ENCODE measurements around the gene MIXL1.
"Not testable (repeated sequence)": the region's sequence is repeated elsewhere in the genome, so short reads cannot be mapped to it uniquely, and the experiment has no call there.

GRCh38 chr1:226272233-226272902, 48.9 kb downstream of the MIXL1 start:
- not testable (repeated sequence) for TF ChIP-seq CTCF, EZH2phosphoT487, EZH2 (IDR thresholded peaks at IDR 0.05)
